ENCODE measurements around the gene LMX1A.

- TF ChIP-seq, protein P1, sequence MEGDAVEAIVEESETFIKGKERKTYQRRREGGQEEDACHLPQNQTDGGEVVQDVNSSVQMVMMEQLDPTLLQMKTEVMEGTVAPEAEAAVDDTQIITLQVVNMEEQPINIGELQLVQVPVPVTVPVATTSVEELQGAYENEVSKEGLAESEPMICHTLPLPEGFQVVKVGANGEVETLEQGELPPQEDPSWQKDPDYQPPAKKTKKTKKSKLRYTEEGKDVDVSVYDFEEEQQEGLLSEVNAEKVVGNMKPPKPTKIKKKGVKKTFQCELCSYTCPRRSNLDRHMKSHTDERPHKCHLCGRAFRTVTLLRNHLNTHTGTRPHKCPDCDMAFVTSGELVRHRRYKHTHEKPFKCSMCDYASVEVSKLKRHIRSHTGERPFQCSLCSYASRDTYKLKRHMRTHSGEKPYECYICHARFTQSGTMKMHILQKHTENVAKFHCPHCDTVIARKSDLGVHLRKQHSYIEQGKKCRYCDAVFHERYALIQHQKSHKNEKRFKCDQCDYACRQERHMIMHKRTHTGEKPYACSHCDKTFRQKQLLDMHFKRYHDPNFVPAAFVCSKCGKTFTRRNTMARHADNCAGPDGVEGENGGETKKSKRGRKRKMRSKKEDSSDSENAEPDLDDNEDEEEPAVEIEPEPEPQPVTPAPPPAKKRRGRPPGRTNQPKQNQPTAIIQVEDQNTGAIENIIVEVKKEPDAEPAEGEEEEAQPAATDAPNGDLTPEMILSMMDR (IDR thresholded peaks at IDR 0.05; ENCODE audit: low read depth, low read length), result no peak
- no peak for TF ChIP-seq POLR2A (IDR thresholded peaks at IDR 0.05; ENCODE audit: extremely low read depth, insufficient read length)
- TF ChIP-seq MAX (IDR thresholded peaks at IDR 0.05; ENCODE audit: low read depth, low read length), result no peak
Measured at GRCh38 chr1:165254896-165255625, 101.5 kb downstream of the LMX1A start.

Measured in NB4 (cell line).